Smooth muscle cell (in vitro differentiated cells): ENCODE data around the gene AQP9. TPM values are rescaled to one million over a fixed set of nuclear protein-coding genes. Genes with fewer than 3 reads are reported as not detected.
"Not testable (repeated sequence)": the region's sequence is repeated elsewhere in the genome, so short reads cannot be mapped to it uniquely, and the experiment has no call there.

Experiments
- DNase-seq: peaks from one replicate; lab custom pipeline; 2025; ENCODE audit not compliant: unreplicated experiment; lab: John Stamatoyannopoulos, UW
- H2AFZ ChIP-seq: fragments of 200-600 bp; sonication (generic); 2 replicates; pipeline ENCODE4 v1.6.0; 2016; ENCODE audit warnings: antibody characterized with exemption, low read depth, mild to moderate bottlenecking
- H3F3A ChIP-seq: fragments of 200-600 bp; sonication (generic); 2 replicates; pipeline ENCODE4 v1.6.0; 2017; ENCODE audit warnings: antibody characterized with exemption, low read depth
- H3K27ac ChIP-seq: fragments of 200-600 bp; sonication (generic); 2 replicates; pipeline ENCODE4 v1.5.1; 2016; ENCODE audit warnings: low read depth, mild to moderate bottlenecking
- H3K27me3 ChIP-seq: fragments of 200-600 bp; sonication (generic); 2 replicates; pipeline ENCODE4 v1.6.1; 2016; ENCODE audit warnings: low read depth, mild to moderate bottlenecking
- H3K36me3 ChIP-seq: fragments of 200-600 bp; sonication (generic); 2 replicates; pipeline ENCODE4 v1.5.1; 2016; ENCODE audit warnings: low read depth
- H3K4me1 ChIP-seq: fragments of 200-600 bp; sonication (generic); 2 replicates; pipeline ENCODE4 v1.5.1; 2016; ENCODE audit warnings: low read depth
- H3K4me2 ChIP-seq: fragments of 200-600 bp; sonication (generic); 2 replicates; pipeline ENCODE4 v1.6.0; 2016; ENCODE audit warnings: mild to moderate bottlenecking
- H3K4me3 ChIP-seq: fragments of 200-600 bp; sonication (generic); 2 replicates; pipeline ENCODE4 v1.5.1; 2016; ENCODE audit warnings: mild to moderate bottlenecking
- H3K79me2 ChIP-seq: fragments of 200-600 bp; sonication (generic); 2 replicates; pipeline ENCODE4 v1.6.0; 2016; ENCODE audit warnings: low read depth, mild to moderate bottlenecking
- H3K9ac ChIP-seq: fragments of 200-600 bp; sonication (generic); 2 replicates; pipeline ENCODE4 v1.6.0; 2016; ENCODE audit warnings: low read depth
- H3K9me3 ChIP-seq: fragments of 200-600 bp; sonication (generic); replicated peaks from 2 replicates; pipeline ENCODE4 v1.5.1; 2016; ENCODE audit warnings: low read depth
- H4K20me1 ChIP-seq: fragments of 200-600 bp; sonication (generic); 2 replicates; pipeline ENCODE4 v1.6.0; 2016; ENCODE audit warnings: low read depth
- WGBS: methylation state at CpG from one replicate; pipeline ENCODE4 v1.1.7; 2016; ENCODE audit warnings: low lambda C conversion rate; 5-methylcytosine and 5-hydroxymethylcytosine counted together
- polyA plus RNA-seq: library from polyadenylated mRNA; unstranded; fragments of >200 nt; fragmentation: Nextera tagmentation; extraction: Ambion mirVana; gene quantifications from 2 replicates; pipeline ENCODE4 v1.2.1, GENCODE V29; 2016
- total RNA-seq: library from RNA; depleted of rRNA; stranded (reverse); fragments of >200 nt; gene quantifications from 2 replicates; pipeline ENCODE4 v1.2.3, GENCODE V29; 2014
- TF ChIP-seq, protein P1 (sequence below): fragments of 200-600 bp; sonication (generic); IDR thresholded peaks from 2 replicates; pipeline ENCODE4 v1.5.1; 2017; ENCODE audit warnings: borderline replicate concordance, mild to moderate bottlenecking, antibody characterized with exemption; ENCODE audit not compliant: insufficient read depth, poor library complexity, severe bottlenecking

Gene AQP9
- total and polyA plus RNA-seq, 2 experiments from 2014 or later = 1.5 TPM; not detected in 1

DNA sequence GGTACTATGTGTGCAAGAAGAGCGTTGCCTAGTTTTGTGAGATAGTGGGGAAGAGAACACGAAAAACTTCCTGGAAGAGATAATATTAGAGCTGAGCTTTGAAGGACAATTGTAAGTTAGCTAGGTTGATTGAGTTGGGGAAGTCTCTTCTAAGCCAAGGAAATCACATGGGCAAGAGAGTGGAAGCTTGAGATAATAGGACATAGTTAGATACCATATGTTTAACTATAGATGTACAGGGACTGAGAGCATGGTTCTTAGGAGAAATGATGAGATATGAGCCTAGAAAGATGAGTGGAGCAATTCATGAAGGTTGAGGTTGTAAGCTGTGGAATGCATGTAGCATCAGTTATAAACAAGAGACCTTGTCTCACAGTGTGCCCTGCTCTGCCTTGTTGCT lies 30.1 kb upstream of the AQP9 start:
- Histone ChIP-seq H3K4me2 (no peak overlapping the region), H3F3A (no peaks in the 10 kb centered on the region), H3K4me3 (no peak overlapping the region), H3K9me3 (no peaks in the 10 kb centered on the region), H3K4me1 (no peaks in the 10 kb centered on the region), H3K27me3 (no peaks in the 10 kb centered on the region), H3K27ac (no peak overlapping the region), H3K79me2 (no peaks in the 10 kb centered on the region), H3K9ac (no peak overlapping the region), H2AFZ (no peak overlapping the region), H4K20me1 (no peaks in the 10 kb centered on the region), H3K36me3 (no peaks in the 10 kb centered on the region)
- WGBS = 88% methylated on average over 2 of the region's 2 CpGs
- TF ChIP-seq, protein P1, sequence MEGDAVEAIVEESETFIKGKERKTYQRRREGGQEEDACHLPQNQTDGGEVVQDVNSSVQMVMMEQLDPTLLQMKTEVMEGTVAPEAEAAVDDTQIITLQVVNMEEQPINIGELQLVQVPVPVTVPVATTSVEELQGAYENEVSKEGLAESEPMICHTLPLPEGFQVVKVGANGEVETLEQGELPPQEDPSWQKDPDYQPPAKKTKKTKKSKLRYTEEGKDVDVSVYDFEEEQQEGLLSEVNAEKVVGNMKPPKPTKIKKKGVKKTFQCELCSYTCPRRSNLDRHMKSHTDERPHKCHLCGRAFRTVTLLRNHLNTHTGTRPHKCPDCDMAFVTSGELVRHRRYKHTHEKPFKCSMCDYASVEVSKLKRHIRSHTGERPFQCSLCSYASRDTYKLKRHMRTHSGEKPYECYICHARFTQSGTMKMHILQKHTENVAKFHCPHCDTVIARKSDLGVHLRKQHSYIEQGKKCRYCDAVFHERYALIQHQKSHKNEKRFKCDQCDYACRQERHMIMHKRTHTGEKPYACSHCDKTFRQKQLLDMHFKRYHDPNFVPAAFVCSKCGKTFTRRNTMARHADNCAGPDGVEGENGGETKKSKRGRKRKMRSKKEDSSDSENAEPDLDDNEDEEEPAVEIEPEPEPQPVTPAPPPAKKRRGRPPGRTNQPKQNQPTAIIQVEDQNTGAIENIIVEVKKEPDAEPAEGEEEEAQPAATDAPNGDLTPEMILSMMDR = no peak
- DNase-seq = no peak

DNA sequence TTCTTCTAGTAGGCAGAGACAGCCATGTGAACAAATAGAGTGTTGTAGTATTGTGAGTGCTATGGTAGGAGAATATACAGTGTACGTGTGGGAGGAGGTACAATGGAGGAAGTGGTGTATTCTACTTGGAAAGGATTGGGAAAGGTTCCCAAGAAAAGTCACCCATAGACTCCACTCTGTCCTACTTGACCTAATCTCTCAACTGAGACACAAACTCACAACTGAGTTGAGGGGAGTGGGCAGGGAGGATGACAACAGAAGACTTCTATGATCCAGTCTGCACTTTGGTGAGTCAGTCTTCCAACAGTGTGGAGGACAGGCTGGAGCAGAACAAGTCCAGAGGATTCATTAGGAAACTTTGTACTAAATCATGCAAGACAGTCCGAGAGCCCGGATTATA lies 28.8 kb upstream of the AQP9 start:
- H3K36me3 ChIP-seq = no peaks in the 10 kb centered on the region
- TF ChIP-seq, protein P1 = no peak
- H3K79me2 ChIP-seq = no peaks in the 10 kb centered on the region
- H3K4me1 ChIP-seq = no peaks in the 10 kb centered on the region
- H3K27me3 ChIP-seq = no peaks in the 10 kb centered on the region
- no peak overlapping the region for H3K9ac ChIP-seq
- 78% methylated on average over 3 of the region's 3 CpGs for WGBS
- no peaks in the 10 kb centered on the region for H4K20me1 ChIP-seq
- H3F3A ChIP-seq = no peaks in the 10 kb centered on the region
- DNase-seq = no peak
- H3K4me2 ChIP-seq = no peak overlapping the region
- H3K27ac ChIP-seq = no peak overlapping the region
- H3K9me3 ChIP-seq = no peaks in the 10 kb centered on the region
- H2AFZ ChIP-seq = no peak overlapping the region
- no peak overlapping the region for H3K4me3 ChIP-seq

DNA sequence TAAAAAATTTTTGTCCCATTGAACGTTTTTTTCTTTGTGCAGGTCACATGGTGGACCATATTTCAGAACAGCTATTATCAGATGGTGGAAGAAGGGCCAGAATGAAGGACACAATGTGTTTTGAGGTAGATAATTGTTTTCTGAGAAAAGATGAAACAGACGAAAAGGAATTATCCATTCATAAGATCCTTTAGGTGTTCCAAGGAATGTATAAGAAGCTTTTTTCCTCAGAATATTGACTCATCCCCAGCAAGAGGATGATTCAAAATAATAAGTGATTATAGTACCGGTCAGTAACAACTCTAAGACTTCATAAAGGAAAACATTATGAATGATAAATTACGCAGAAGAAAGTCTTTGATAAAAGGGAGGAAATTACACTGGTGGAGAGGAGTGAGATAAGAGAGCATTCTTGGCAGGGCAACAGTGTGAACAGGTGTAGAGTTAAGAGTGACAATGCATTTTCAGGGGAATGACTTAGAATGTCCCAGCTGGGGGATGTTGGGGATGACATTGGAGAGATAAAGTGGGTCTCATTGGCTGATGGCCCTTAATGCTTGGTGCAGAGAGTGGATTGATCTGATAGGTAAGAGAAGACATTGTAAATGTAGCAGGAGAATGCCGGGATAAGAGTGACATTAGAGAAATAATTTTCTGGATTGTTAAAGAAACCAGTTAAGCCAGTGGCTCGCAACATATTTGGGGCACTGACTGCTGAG lies 27.0 kb upstream of the AQP9 start:
- H3K4me3 ChIP-seq = no peak overlapping the region
- TF ChIP-seq, protein P1 = no peak
- no peaks in the 10 kb centered on the region for H3K36me3 ChIP-seq
- 89% methylated on average over 6 of the region's 6 CpGs for WGBS
- no peak overlapping the region for H3K27ac ChIP-seq
- H3K27me3 ChIP-seq = no peaks in the 10 kb centered on the region
- H3K9ac ChIP-seq = no peak overlapping the region
- DNase-seq = no peak
- no peaks in the 10 kb centered on the region for H3K79me2 ChIP-seq
- no peaks in the 10 kb centered on the region for H3K9me3 ChIP-seq
- H3K4me2 ChIP-seq = no peak overlapping the region
- no peak overlapping the region for H2AFZ ChIP-seq
- no peaks in the 10 kb centered on the region for H3K4me1 ChIP-seq
- H3F3A ChIP-seq = no peaks in the 10 kb centered on the region
- H4K20me1 ChIP-seq = no peaks in the 10 kb centered on the region

DNA sequence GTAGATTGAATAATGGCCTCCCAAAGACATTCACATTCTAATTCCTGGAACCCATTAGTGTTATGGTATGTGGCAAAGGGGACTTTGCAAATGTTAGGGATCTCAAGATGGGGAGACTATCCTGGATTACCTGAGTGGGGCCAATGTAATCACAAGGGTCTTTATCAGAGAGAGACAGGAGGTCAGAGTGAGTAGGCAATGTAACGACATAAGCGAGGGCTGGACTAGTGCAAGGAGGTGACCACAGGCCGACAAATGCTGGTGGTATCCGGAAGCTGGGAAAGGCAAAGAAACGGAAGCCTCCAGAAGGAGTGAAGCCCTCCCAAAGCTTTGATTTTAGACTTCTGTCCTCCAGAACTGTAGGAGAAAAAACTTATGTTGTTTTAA lies 26.5 kb upstream of the AQP9 start:
- no peaks in the 10 kb centered on the region for H4K20me1 ChIP-seq
- no peaks in the 10 kb centered on the region for H3K9me3 ChIP-seq
- no peaks in the 10 kb centered on the region for H3K27me3 ChIP-seq
- 96% methylated on average over 5 of the region's 5 CpGs for WGBS
- TF ChIP-seq, protein P1 = no peak
- H3K9ac ChIP-seq = no peak overlapping the region
- no peak overlapping the region for H3K27ac ChIP-seq
- no peaks in the 10 kb centered on the region for H3F3A ChIP-seq
- no peak overlapping the region for H2AFZ ChIP-seq
- no peaks in the 10 kb centered on the region for H3K4me1 ChIP-seq
- no peak overlapping the region for H3K4me2 ChIP-seq
- H3K79me2 ChIP-seq = no peaks in the 10 kb centered on the region
- H3K4me3 ChIP-seq = no peak overlapping the region
- no peaks in the 10 kb centered on the region for H3K36me3 ChIP-seq
- DNase-seq = no peak

DNA sequence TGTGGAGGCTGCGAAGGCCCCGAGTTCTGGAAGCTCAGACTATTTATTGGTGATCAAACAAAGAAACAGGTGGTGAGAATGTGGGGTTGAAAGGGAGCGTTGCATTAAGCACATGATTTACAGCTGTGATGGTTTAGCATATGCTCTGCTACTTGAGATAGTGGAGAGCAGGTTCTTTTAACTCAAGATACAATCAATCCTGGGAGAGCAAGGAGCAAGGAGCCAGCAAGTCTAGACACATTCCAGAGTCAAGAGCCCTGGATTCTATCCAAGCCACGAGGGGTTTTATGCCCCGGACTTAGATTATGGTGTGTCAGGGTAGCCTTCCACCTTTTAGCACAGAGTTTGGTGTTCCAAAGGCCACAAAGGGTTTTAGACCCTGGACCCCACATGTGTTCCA lies 24.8 kb upstream of the AQP9 start:
- not testable (repeated sequence) for H3K36me3 ChIP-seq, H4K20me1 ChIP-seq, H3K79me2 ChIP-seq, H2AFZ ChIP-seq, H3K4me2 ChIP-seq, H3K9ac ChIP-seq, H3F3A ChIP-seq, H3K4me3 ChIP-seq, DNase-seq, H3K27me3 ChIP-seq, H3K4me1 ChIP-seq, H3K9me3 ChIP-seq, H3K27ac ChIP-seq
- 23% methylated on average over 5 of the region's 5 CpGs for WGBS
